HepG2 (cell line): Measurements from ENCODE around the gene ADPRS. TPM values are rescaled to one million over a fixed set of nuclear protein-coding genes. Genes with fewer than 3 reads are reported as not detected.

ENCODE experiments used
- ATAC-seq: fragments of 200-7000 bp; cut with Tn5 transposase; 3 replicates; pipeline ENCODE4 v1.9.1; 2020; ENCODE audit warnings: mild to moderate bottlenecking, moderate library complexity
- BruUV-seq: library from RNA; stranded (reverse); fragments of 400-500 nt; replicated peaks from 2 replicates; lab custom pipeline; 2021; lab: Mats Ljungman, UMichigan
- CTCF ChIA-PET: fragments of 300-600 bp; formaldehyde crosslinking; extraction: SDS; loops from one replicate; lab custom pipeline; 2021; ENCODE audit warnings: low total read pairs, inconsistent platforms, low intra/inter-chr PET ratio; lab: Yijun Ruan, JAX
- POLR2A ChIA-PET: fragments of 350-600 bp; sonication (Branson Sonifier 250); formaldehyde crosslinking; loops from one replicate; lab custom pipeline; 2020; ENCODE audit warnings: antibody characterized with exemption, inconsistent platforms; lab: Yijun Ruan, JAX
- DNase-seq: peaks from one replicate; pipeline ENCODE4 v3.0.0-alpha.2; 2015; ENCODE audit warnings: low spot score
- FAIRE-seq: peaks from 3 replicates; lab custom pipeline; 2011; peaks lifted over from hg19 to GRCh38; lab: Jason Lieb, UNC
- H2AFZ ChIP-seq: one replicate; pipeline ENCODE4 v1.6.1; 2011; ENCODE audit warnings: low read length, inconsistent platforms
- H3K27ac ChIP-seq: fragments of 300-600 bp; 3 replicates; pipeline ENCODE4 v1.8.0; 2011; ENCODE audit warnings: mixed run types, mild to moderate bottlenecking, mixed read lengths, low read length, inconsistent platforms; ENCODE audit not compliant: insufficient read depth; ENCODE audit errors: extremely low read length
- H3K27me3 ChIP-seq, 2 experiments: fragments of 200-600 bp in 1 of 2; 2 replicates in 1 of 2; 3 replicates in 1 of 2; pipeline versions ENCODE4 v1.6.0 to v1.8.0; 2011; ENCODE audit warnings: low read length in 2 of 2, mild to moderate bottlenecking in 2 of 2, moderate library complexity in 2 of 2, inconsistent platforms in 1 of 2; ENCODE audit not compliant: insufficient read depth in 2 of 2, control insufficient read depth in 1 of 2
- H3K36me3 ChIP-seq, 2 experiments: fragments of 200-600 bp in 1 of 2; replicated peaks in 1 of 2; 2 replicates in 1 of 2; 3 replicates in 1 of 2; pipeline versions ENCODE4 v1.5.1 to v1.8.0; 2011; ENCODE audit warnings: low read length in 2 of 2, inconsistent platforms in 1 of 2; ENCODE audit not compliant: insufficient read depth in 2 of 2, control insufficient read depth in 1 of 2
- H3K4me1 ChIP-seq: 2 replicates; pipeline ENCODE4 v1.5.1; 2012; ENCODE audit warnings: low read length, inconsistent platforms; ENCODE audit not compliant: insufficient read depth
- H3K4me2 ChIP-seq: 2 replicates; pipeline ENCODE4 v1.6.0; 2011; ENCODE audit warnings: low read depth, low read length, inconsistent platforms
- H3K4me3 ChIP-seq, 3 experiments: fragments of 200-600 bp in 1 of 3; sonication (generic), shearing (Covaris generic) in 1 of 3; replicated peaks in 1 of 3; 2 replicates each; pipeline ENCODE4 v1.5.1; 2011 to 2016; ENCODE audit warnings: low read length in 3 of 3, inconsistent platforms in 2 of 3, low read depth in 2 of 3, mild to moderate bottlenecking in 2 of 3, control low read depth in 1 of 3, mixed read lengths in 1 of 3; ENCODE audit not compliant: insufficient read depth in 1 of 3
- H3K79me2 ChIP-seq: one replicate; pipeline ENCODE4 v1.6.1; 2011; ENCODE audit warnings: low read length, inconsistent platforms; ENCODE audit not compliant: insufficient read depth
- H3K9ac ChIP-seq: 2 replicates; pipeline ENCODE4 v1.6.0; 2011; ENCODE audit warnings: mild to moderate bottlenecking, low read depth, low read length, inconsistent platforms; ENCODE audit not compliant: insufficient read depth
- H3K9me3 ChIP-seq: 2 replicates; pipeline ENCODE4 v1.5.1; 2012; ENCODE audit warnings: mild to moderate bottlenecking, low read length
- H4K20me1 ChIP-seq: 2 replicates; pipeline ENCODE4 v1.6.0; 2011; ENCODE audit warnings: inconsistent platforms, mild to moderate bottlenecking, low read length, moderate library complexity; ENCODE audit not compliant: insufficient read depth
- IKZF1 ChIP-seq: fragments of 450-650 bp; IDR thresholded peaks from 2 replicates; pipeline ENCODE4 v1.7.1; 2016
- REL ChIP-seq: sonication (generic); formaldehyde crosslinking; conservative IDR thresholded peaks from 2 replicates; pipeline ENCODE4 v1.8.0; 2022; ENCODE audit warnings: mild to moderate bottlenecking, missing genetic modification reagents, moderate library complexity
- SNAI1 ChIP-seq: sonication (generic); formaldehyde crosslinking; IDR thresholded peaks from 2 replicates; pipeline ENCODE4 v1.5.0; 2020; ENCODE audit warnings: mild to moderate bottlenecking, missing genetic modification reagents, borderline replicate concordance
- TMF1 ChIP-seq: sonication (generic); formaldehyde crosslinking; IDR thresholded peaks from 2 replicates; pipeline ENCODE4 v1.8.1; 2022; ENCODE audit warnings: low read depth, missing genetic modification reagents
- ZFP90 ChIP-seq: sonication (generic); formaldehyde crosslinking; IDR thresholded peaks from 2 replicates; pipeline ENCODE4 v1.8.0; 2022; ENCODE audit warnings: missing genetic modification reagents, mild to moderate bottlenecking, inconsistent platforms, borderline replicate concordance
- ZNF30 ChIP-seq: sonication (generic); formaldehyde crosslinking; IDR thresholded peaks from 2 replicates; pipeline ENCODE4 v1.5.0; 2020; ENCODE audit warnings: mild to moderate bottlenecking, missing genetic modification reagents
- ZSCAN25 ChIP-seq: sonication (generic); formaldehyde crosslinking; IDR thresholded peaks from 2 replicates; pipeline ENCODE4 v1.8.0; 2022; ENCODE audit warnings: mild to moderate bottlenecking, missing genetic modification reagents
- WGBS: methylation state at CpG from one replicate; pipeline ENCODE4 v1.1.6; 2017; ENCODE audit warnings: low lambda C conversion rate; 5-methylcytosine and 5-hydroxymethylcytosine counted together
- in situ Hi-C: cut with HindIII; loops from 2 replicates; pipeline ENCODE4 v1.10.0; 2017; ENCODE audit warnings: low pct_unique_long_range_greater_than_20kb; ENCODE audit not compliant: extremely low pct_ligation_motif_present
- intact Hi-C: fragments of 100-400 bp; cut with micrococcal nuclease; formaldehyde crosslinking; loops from one replicate; pipeline ENCODE4 v1.10.0; 2022; ENCODE audit not compliant: unreplicated experiment
- polyA plus RNA-seq, 8 experiments: library from polyadenylated mRNA; depleted of rRNA in 3 of 8; stranded (reverse) in 7 of 8; unstranded in 1 of 8; fragments of >200 nt; fragmentation: Illumina TruSeq in 4 of 8; extraction: Trizol in 4 of 8; gene quantifications; 2 replicates each; pipeline versions ENCODE4 v1.2.1 to v1.2.3, GENCODE V29; 2011 to 2016; ENCODE audit warnings: low read depth in 4 of 8, missing spikeins in 1 of 8, mixed read lengths in 1 of 8; ENCODE audit not compliant: insufficient read depth in 1 of 8
- total RNA-seq, 5 experiments: library from RNA; depleted of rRNA; stranded (reverse); fragments of >200 nt; fragmentation: Illumina TruSeq; extraction: Trizol; gene quantifications; 2 replicates each; pipeline ENCODE4 v1.2.3, GENCODE V29; 2016; ENCODE audit warnings: low read depth in 1 of 5

ADPRS gene
- total and polyA plus RNA-seq, 2 of the 13 experiments (the other 11 are each of a cell fraction or from before 2014, with no cell fraction given) = 30.6 to 36.4 TPM

DNA sequence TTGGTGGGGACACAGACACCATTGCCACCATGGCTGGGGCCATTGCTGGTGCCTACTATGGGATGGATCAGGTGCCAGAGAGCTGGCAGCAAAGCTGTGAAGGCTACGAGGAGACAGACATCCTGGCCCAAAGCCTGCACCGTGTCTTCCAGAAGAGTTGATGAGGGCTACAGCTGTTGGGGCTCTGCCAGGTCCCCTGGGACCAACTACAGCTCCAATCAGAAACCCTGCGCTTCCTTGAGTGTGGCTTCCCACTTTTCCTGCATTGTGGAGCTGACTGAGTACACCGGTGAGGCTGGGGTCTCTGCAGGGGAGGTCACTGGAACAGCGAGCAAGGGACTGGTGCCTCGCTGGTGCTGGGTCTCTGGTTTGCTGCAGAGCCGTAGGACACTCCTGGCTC, 4.5 kb downstream of the ADPRS start:
- Histone ChIP-seq H3K4me2 (no peak overlapping the region), H3K9me3 (no peaks in the 10 kb centered on the region), H3K9ac (no peak overlapping the region), H3K27ac (no peak overlapping the region), H3K27me3 (no peaks in the 10 kb centered on the region; a peak in 1 of 5 replicates), H3K79me2 (peaks cover 21% of the 10 kb centered on the region), H3K4me3 (no peak overlapping the region), H2AFZ (no peak overlapping the region), H3K4me1 (peaks cover 25% of the 10 kb centered on the region), H4K20me1 (0 out of 2 replicates have a peak, but pooled peaks cover 3% of the 10 kb centered on the region), H3K36me3 (peaks cover 35 to 51% of the 10 kb centered on the region in 2 experiments)
- BruUV-seq = no TSS peak
- intact Hi-C loops = no loop called here
- in situ Hi-C loops = no loop called here
- TF ChIP-seq ZFP90 = no peak
- no peak for TF ChIP-seq TMF1 (CRISPR knock-in tag)
- no peak for TF ChIP-seq IKZF1
- no peak for TF ChIP-seq SNAI1
- no peak for ATAC-seq
- DNase-seq = no peak
- ChIA-PET POLR2A (no interaction called here), CTCF (no interaction called here)
- FAIRE-seq = no peak
- WGBS = 100% methylated on average over 2 of the region's 7 CpGs

DNA sequence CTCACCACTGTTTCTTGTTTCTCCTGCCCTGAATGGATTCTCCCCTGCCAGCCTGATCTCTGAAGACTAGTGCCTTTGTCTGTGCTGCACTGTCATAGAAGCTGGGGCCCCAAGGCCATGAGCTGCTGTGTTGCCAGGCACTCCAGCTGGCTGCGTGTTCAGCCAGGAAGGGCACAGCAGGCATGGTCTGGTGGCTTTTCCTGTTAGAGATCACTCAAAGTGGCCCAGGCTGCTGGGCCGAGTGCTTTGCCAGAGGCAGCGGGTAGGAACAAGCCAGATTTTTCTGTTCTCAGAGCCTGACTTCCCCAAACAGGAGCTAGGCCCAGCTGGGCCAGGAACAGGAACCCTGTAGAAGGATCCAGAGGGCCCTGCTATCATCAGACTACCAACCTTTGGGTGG, 5.2 kb downstream of the ADPRS start:
- Histone ChIP-seq H4K20me1 (0 out of 2 replicates have a peak, but pooled peaks cover 3% of the 10 kb centered on the region), H3K27me3 (no peaks in the 10 kb centered on the region; a peak in 1 of 5 replicates), H3K79me2 (peaks cover 21% of the 10 kb centered on the region), H3K9ac (no peak overlapping the region)
- FAIRE-seq = no peak
- TF ChIP-seq ZSCAN25 = no peak
- TF ChIP-seq ZNF30 (CRISPR knock-in tag) = no peak
- no peak for TF ChIP-seq REL
- TF ChIP-seq, all 625 proteins: peak for 0
- Histone ChIP-seq H2AFZ (no peak overlapping the region), H3K27ac (no peak overlapping the region), H3K4me2 (no peak overlapping the region), H3K4me3 (no peak overlapping the region), H3K36me3 (peaks cover 35 to 51% of the 10 kb centered on the region in 2 experiments), H3K9me3 (no peaks in the 10 kb centered on the region), H3K4me1 (peaks cover 28% of the 10 kb centered on the region)
- 80% methylated on average over 1 of the region's 3 CpGs for WGBS
- in situ Hi-C loops (no loop called here), intact Hi-C loops (no loop called here)
- ATAC-seq (no peak), DNase-seq (no peak)
- BruUV-seq = no TSS peak
- ChIA-PET POLR2A (no interaction called here), CTCF (no interaction called here)
